ENCODE measurements around the gene TSPAN33. TPM values are rescaled to one million over a fixed set of nuclear protein-coding genes. Genes with fewer than 3 reads are reported as not detected.

The TSPAN33 gene
- total and polyA plus RNA-seq, 10 of the 15 experiments (the other 5 are each of a cell fraction or from before 2014, with no cell fraction given) = 12.0 to 123 (median 86.3) TPM

GRCh38 chr7:129144834-129145668 lies 544 bp downstream of the TSPAN33 start (continued):
- no peak for TF ChIP-seq HSF1 (IDR thresholded peaks at IDR 0.05; ENCODE audit: low read depth, low read length)
- TF ChIP-seq CEBPB (IDR thresholded peaks at IDR 0.05; ENCODE audit: borderline replicate concordance in 1 of 2, low read depth in 2 of 2, low read length in 2 of 2) = no peak
- TF ChIP-seq ZNF217 (IDR thresholded peaks at IDR 0.05) = 0 out of 2 replicates have a peak, but pooled peaks have one; percentile 51
- TF ChIP-seq TAF1 (IDR thresholded peaks at IDR 0.05; ENCODE audit: borderline replicate concordance, low read depth, low read length) = no peak
- peak; percentile 31; the same call in 1 of the 2 replicates for TF ChIP-seq NBN (IDR thresholded peaks at IDR 0.05)
- TF ChIP-seq E2F4 (IDR thresholded peaks at IDR 0.05; ENCODE audit: low read depth, low read length) = no peak
- TF ChIP-seq ETV6 (conservative IDR thresholded peaks at IDR 0.05 in 1 of 2, IDR thresholded peaks at IDR 0.05 in 1 of 2; ENCODE audit: borderline replicate concordance in 1 of 2, low read depth in 1 of 2) = no peak
- TF ChIP-seq YY1 (IDR thresholded peaks at IDR 0.05; ENCODE audit: low read depth, low read length) = 0 out of 2 replicates have a peak, but pooled peaks have one; percentile 23
- TF ChIP-seq BACH1 (IDR thresholded peaks at IDR 0.05; ENCODE audit: borderline replicate concordance) = peak; percentile 30; the same call in 1 of the 2 replicates
- peak; percentile 56; the same call in 1 of the 2 replicates for TF ChIP-seq NKRF (conservative IDR thresholded peaks at IDR 0.05)
- no peak for TF ChIP-seq EP300 (IDR thresholded peaks at IDR 0.05; ENCODE audit: borderline replicate concordance in 1 of 2, control insufficient read depth in 1 of 2, low read depth in 2 of 2, low read length in 2 of 2)
- no peak for TF ChIP-seq ASH2L (IDR thresholded peaks at IDR 0.05; ENCODE audit: borderline replicate concordance, low read depth)
- no peak for TF ChIP-seq LARP7 (IDR thresholded peaks at IDR 0.05)
- no peak for TF ChIP-seq USF2 (IDR thresholded peaks at IDR 0.05; ENCODE audit: borderline replicate concordance, low read depth, low read length)
- 0 out of 2 replicates have a peak, but pooled peaks have one; percentile 53 for TF ChIP-seq CBX5 (IDR thresholded peaks at IDR 0.05; ENCODE audit: low read depth)
- TF ChIP-seq ATF7 (IDR thresholded peaks at IDR 0.05; ENCODE audit: low read depth) = peak; percentile 56
- TF ChIP-seq RELB (IDR thresholded peaks at IDR 0.05; ENCODE audit: low read depth) = 0 out of 2 replicates have a peak, but pooled peaks have one; percentile 19
- TF ChIP-seq FOS (IDR thresholded peaks at IDR 0.05; ENCODE audit: borderline replicate concordance, extremely low read depth, insufficient read length) = no peak
- 0 out of 4 replicates have a peak, but pooled peaks of 1 of the 2 experiments have one; percentile 2 for TF ChIP-seq BHLHE40 (IDR thresholded peaks at IDR 0.05; ENCODE audit: borderline replicate concordance in 1 of 2, low read depth in 2 of 2, low read length in 1 of 2)
- TF ChIP-seq EGR1 (IDR thresholded peaks at IDR 0.05; ENCODE audit: borderline replicate concordance in 1 of 2, low read depth in 2 of 2, low read length in 2 of 2) = peak in 1 of 2 experiments; percentile 4; a peak in 1 of 3 replicates

Measured in GM12878 (cell line).